Activated T-cell treated with anti-CD3 and anti-CD28 coated beads for 4 hours (primary cell): ENCODE results near the gene ZNF133.
"Not testable (repeated sequence)": the region's sequence is repeated elsewhere in the genome, so short reads cannot be mapped to it uniquely, and the experiment has no call there.

Source experiments
- DNase-seq: peaks from one replicate; pipeline ENCODE4 v3.0.0-alpha.2; 2020

The ZNF133 gene

DNA sequence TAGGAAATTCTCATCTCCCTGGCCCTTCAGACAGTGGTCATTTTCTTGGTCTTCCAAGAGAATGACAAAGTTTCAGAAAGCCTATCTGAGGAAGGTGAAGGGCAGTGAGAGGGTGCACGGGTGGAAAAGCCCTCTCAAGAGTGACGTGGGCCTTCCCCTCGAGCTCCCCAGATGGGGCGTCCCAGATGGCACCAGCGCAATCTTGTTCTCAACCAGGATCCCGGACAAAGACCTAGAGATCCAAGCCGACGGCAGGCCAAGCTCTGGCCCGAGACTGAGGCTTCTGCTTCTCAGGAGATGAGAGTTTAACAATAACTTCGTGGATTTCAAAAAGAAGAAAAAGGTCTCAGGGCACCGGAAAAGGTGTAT is 797 bp upstream of the ZNF133 start:
- DNase-seq = no peak

DNA sequence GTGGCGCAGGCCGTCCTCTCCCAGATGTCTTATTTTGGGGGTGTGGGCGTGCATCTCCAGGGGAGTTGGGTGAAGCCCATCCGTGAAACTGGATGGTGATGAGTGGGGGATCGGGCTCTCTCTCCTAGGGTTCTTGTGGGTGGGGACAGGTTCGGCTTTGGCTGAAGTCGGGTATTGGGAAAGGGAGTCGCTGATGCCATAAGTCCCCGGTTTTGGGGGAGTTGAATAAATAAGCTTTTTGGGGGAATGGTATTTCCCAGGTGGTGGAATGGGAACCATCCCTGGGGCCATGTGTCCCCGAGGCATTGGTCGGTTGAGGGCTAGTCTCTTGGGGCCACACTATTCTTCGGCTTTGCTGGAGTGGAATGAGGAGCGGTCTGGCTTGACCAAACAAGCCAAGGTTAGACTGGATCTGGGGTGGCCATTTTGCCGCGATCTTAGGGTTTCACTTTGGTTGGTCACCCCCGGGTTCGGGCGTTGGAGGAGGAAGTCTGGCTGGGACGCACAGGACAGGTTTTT is 481 bp downstream of the ZNF133 start:
- no peak for DNase-seq

DNA sequence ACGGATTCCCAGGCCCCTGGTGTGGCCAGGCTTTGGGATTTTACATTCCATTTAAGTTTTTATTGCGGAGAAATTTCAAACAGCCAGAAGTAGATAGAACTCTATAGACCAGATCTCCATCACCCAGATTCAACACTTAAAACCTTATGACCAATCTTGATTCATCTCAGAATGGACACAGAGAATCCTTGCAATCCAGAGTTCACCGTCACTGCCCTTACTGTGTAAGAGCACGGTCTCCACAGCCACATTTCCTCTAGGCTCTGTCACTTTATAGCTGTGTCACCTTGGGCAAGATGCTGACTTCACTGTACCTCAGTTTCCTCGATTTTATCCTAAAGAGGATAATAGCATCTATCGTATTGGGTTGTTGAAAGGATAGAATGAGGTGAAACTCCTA is 979 bp downstream of the ZNF133 start:
- DNase-seq = no peak

DNA sequence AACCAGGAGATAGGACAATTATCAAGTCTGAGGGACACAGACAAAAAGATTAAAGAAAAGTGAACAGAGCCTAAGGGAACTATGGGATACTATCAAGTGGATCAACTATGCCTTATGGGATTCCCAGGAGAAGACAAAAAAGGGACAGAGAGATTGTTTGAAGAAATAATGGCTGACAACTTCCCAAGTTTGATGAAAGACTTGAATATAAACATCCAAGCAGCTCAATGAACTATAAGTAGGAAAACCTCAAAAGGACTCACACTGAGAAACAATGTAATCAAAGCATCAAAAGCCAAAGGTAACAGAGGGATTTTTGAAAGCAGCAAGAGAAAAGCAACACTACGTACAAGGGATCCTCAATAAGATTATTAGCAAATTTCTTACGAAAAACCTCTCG is 11.0 kb downstream of the ZNF133 start:
- DNase-seq = no peak

DNA sequence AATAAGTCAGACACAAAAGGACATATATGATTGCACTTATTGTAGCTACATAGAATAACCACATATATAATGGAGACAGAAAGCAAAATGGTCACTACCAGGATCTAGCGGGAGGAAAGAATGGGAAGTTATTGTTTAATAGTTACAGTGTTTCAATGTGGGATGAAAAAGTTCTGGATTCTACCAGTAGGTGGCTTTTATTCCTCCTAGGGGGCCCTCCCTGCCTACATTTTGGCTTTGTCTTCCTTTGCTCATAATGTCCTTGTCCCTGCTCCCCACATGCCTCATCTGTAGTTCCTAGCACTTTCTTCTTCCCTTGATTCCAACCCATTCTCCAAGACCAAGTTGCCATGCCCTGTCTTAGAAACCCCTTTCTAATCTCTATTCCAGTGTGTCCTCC is 16.3 kb downstream of the ZNF133 start:
- DNase-seq = no peak

DNA sequence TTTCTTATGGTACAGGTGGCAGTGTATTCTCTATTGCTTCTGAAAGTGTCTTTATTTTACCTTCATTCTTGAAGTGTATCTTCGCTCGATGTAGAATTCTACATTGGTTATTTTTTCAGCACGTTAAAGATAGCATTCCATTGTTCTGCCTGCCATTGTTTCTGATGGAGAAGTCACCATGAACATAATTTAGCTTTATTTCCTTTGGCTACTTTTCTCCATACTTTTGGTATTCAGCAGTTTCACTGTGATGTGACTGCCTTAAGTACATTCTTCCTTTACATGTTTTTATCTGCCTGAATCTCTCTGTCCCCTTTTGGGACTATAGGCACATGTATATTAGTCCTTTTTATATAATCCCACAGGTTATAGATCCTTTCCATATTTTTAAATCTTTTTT is 19.0 kb downstream of the ZNF133 start:
- no peak for DNase-seq

DNA sequence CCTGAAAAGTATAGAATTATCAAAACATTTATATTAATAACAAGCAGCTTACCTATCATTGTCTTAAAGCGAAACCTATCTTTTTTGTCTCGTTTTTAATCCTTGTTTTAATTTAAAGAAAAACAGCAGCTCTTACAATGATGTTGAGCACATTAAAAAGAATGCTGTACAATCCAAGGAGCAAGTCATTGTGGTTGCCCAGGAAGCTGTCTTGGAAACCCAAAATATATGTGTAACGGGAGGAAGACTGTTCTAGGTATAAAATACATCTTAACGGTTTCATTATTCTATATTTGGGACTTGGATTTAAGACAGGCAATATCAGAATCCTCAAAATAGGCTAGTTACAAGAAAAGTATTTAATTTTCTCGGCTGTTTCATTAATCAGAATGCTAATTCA is 21.7 kb downstream of the ZNF133 start:
- no peak for DNase-seq

DNA sequence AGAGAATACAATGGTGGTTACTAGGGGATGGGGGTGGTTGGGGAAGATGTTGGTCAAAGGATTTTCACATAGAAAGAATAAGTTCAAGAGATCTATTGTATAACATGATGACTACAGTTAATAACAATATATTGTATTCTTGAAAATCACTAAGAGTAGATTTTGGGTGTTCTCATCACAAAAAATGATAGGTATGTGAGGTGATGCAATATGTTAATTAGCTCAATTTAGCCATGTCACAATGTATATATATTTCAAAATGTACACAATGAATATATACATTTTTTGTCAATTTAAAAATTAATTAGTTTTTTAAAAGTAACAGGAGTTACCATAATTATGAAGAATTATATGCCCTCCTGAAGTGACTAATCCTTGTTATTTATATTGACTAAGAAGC is 22.3 kb downstream of the ZNF133 start:
- no peak for DNase-seq

DNA sequence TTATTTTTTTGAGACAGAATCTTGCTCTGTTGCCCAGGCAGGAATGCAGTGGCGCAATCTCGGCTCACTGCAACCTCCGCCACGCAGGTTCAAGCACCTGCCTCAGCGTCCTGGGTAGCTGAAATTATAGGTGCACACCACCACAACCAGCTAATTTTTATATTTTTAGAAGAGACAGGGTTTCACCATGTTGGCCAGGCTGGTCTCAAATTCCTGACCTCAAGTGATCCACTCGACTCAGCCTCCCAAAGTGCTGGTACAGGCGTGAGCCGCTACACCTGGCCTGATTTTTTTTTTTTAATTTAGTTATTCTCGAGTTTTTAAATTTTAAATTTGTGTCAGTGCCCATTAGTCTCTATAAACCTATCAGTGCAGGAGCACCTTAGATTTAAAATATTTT is 24.4 kb downstream of the ZNF133 start:
- no peak for DNase-seq

DNA sequence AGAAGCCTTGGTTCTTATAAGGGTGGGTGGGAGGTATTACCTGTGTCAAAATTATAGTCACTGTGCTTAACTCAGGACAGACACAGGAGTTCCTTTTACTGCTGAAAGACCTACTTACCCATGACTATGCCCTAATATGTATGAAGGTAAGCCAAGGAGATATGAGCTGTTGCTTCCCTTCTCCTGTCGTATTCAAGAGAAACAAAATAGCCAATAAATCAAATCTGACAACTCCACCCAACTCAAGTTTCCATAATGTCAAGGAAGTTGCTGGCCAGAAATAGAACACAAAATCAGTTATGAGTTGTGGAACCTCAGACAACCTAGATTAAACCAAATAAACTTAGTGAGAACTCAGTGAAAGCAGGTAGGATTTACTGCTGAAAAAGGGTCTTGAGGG is 25.1 kb downstream of the ZNF133 start:
- DNase-seq = no peak

DNA sequence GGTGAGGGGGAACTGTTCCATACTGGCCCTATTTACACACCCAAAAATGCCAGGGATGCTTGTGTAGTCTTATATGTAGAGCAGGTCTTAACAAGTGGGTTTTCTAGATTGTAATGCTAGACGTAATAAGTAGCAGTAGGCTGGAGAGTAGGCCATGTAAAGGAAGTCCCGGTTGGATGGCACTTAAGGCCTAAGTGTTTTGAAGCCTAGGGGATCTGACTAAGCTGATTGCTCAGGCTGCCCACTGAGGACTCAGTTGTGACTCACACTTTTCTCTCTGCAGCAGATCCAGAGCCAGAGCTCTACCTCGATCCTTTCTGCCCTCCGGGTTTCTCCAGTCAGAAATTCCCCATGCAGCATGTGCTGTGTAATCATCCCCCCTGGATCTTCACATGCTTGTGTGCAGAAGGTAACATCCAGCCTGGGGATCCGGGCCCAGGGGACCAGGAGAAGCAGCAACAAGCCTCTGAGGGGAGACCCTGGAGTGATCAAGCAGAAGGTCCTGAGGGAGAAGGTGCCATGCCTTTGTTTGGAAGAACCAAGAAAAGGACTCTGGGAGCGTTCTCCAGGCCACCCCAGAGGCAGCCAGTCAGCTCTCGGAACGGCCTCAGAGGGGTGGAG is 26.6 kb downstream of the ZNF133 start:
- DNase-seq = no peak

DNA sequence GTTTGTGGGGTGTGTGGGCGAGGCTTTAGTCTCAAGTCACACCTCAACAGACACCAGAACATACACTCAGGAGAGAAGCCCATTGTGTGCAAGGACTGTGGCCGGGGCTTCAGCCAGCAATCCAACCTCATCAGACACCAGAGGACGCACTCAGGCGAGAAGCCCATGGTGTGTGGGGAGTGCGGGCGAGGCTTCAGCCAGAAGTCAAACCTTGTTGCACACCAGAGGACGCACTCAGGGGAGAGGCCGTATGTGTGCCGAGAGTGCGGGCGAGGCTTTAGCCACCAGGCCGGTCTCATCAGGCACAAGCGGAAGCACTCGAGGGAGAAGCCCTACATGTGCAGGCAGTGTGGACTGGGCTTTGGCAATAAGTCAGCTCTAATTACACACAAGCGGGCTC is 27.8 kb downstream of the ZNF133 start:
- DNase-seq = no peak

DNA sequence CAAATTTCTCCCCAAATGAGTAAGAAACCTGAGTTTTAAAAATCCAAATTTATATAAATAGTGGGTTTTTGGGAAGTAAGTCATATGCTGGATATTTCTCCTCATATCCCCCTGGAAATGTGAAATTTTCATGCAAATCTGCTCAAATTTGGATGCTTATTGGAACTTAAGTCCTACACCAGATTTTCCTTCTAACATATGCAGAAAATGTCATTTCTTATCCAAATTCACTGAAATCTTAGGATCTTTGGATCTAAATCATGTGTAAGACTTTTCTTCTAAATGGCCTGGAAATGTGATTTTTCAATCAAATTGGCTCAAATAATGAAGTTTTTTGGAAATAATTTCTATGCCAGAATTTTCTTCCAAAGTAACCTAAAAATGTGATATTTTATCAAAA is 33.0 kb downstream of the ZNF133 start:
- no peak for DNase-seq

DNA sequence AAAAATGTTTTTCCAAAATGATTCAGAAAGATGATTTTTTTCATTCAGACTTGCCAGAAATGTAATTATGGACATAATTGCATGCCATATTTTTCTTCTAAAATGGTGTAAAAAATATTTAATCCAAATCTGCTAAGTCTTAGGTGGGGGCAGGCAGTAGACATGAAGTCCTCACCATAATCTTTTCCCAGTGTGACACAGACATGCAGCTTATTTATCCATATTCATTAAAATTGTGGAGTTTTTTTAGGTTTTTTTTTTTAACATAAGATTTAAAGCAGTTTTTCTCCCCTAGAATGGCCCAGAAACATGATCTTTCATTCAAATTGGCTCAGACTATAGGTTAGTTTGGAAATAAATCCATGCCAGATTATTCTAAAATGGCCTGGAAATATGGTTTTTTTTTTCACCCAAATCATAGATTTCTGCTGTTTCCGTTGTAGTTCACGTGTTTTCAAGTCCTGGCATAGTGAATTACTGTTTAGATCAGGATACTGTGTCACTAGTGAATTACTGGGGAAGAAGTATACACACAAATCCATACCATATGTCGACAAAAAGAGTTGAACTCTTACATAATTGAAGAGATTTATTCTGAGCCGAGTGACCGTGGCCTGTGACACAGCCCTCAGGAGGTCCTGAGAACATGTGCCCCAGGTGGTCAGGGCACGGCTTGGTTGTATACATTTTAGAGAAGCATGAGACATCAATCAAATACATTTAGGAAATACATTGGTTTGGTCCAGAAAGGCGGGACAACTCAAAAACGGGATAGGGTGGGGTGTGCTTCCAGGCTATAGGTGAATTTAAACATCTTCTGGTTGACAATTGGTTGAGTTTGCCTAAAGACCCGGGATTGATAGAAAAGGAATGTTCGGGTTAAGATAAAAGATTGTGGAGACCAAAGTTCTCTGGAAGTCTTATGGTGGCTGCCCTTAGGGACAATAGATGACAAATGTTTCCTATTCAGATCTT is 33.9 kb downstream of the ZNF133 start:
- no peak for DNase-seq

DNA sequence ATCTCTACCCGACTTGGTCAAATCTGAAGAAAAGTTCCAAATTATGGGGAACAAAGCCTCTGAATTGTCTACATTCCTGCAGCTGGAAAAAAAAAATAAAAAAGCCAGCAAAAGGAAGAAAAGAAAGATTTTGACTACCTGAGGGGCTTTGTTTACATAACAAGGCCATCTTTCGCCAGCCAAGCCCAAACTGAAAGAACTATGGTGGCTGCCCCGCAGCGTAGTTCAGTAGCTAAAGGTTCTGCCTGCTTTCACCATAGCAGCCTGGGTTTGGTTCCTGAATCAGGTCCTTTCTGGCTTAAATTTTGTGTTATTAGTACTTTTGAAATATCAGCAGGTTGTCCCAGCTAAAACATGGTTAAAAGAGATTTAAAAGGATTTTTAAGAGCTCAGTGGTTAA is 35.4 kb downstream of the ZNF133 start:
- no peak for DNase-seq

DNA sequence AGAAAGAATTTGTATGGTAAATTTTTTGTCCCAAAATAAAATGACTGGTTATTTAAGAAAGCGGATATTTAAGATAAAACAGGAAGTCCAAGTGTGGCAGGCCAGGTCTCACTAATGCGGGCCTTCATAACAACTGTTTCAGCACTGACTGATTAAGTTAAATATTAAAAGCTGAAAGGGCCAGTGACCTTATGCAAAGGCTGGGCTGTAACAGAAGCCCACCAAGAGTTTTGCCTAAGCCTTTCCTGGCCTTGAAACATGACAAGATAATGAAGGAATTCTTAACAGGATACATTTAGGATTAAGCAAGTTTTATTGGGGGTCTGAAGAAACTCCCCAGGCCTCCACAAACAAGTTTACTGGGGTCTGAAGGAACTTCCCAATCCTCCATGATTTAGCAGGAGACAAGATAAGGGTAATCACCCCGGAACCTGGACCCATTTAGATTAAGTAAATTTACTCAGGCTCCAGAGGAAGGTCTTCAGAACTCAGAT is 36.3 kb downstream of the ZNF133 start:
- no peak for DNase-seq

DNA sequence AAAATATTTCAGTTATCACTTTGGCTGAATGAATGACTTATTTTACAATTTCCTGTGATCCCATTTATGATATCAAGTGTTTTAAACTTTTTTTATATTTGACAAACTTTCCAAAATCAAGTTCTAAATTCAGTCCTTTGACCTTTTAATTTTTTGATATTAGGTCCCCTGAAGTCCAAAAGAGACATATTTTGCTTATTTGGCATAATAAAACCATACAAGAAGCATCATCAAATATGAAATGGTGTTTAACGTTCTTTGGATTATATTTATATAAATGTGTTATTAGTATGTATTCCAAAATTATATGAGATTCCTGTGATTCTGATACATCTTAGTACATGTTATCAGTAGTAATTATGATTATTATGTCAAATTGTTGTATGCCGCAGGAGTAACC is 38.7 kb downstream of the ZNF133 start:
- no peak for DNase-seq

DNA sequence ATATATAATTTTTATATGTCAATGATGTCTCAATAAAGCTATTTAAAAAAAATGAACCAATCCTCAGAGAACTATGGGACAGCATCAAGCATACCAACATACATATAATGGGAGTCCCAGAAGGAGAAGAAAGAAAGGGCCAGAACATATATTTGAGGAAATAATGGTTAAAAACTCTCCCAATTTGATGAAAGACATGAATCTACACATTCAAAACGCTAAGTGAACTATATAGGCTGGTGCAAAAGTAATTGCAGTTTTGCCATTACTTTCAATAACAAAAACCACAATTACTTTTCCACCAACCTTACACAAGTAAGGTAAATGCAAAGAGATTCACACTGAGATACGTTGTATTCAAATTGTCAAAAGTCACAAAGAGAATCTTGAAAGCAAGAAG is 43.4 kb downstream of the ZNF133 start:
- no peak for DNase-seq

DNA sequence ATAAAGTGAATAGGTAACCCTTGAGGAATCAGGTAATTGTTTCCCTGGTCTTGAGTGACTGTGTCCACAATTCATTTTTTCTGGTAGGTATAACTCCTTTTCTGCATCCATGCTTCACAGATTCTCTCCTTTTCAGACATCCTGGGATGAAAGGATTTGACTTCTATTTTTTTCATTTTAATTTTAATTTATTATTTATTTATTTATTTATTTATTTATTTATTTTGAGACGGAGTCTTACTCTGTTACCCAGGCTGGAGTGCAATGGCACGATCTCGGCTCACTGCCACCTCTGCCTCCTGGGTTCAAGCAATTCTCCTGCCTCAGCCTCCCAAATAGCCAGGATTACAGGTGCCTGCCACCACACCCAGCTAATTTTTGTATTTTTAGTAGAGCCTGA is 61.4 kb downstream of the ZNF133 start:
- DNase-seq = not testable (repeated sequence)

DNA sequence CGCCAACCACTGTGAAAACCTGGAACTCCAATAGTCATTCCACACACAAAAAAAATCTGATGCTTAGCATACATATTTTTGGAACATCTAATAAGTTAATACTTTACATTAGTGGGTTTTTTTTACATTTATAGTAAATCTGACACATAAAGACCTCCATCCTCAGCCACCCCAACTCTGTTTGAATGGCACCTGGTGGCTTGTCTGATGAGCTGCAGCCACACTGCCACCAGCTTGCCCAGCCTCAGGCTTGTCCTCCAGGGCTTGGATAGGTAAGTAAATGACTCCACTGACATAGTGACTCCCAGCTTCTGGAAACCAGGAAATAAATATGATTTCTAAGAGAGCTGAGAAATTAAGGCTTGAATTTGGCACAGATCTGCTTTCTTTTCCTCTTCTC is 71.5 kb downstream of the ZNF133 start:
- no peak for DNase-seq

DNA sequence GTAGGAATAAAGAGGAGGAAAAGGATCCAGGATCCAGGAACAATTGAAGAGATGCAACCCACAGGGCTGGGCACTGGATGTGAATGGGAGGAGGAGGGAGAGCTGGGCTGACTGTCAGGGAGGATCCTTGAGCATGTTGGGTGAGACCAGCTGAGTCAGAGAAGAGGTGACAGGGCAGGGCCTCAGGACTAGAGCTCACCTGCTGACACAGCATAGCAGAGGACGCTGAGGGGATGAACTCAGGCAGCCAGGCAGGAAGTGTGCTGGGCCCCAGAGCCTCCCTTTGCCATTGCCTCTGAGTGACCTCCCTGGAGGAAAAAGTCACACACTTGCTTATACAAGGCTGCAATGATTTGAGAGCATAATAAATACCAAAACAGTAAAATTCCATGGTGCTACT is 72.3 kb downstream of the ZNF133 start:
- no peak for DNase-seq

DNA sequence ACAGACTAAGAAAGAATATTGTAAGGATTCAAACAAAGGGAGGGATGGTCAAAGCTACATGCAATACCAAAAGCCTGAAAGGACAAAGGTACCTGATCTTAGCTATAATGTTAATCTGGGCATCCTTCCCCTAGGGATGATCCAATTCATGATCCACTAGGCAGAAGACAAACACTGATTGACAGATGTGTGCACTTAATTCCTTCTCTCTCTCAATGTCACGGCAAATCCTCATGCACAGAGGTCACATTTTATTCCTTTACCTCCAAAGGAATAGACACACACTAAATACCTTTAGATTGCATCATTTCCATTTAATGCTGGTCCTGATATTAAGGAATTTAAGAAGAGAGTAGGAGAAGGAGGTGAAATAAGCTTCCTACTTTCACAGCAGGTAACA is 73.4 kb downstream of the ZNF133 start:
- DNase-seq = no peak

DNA sequence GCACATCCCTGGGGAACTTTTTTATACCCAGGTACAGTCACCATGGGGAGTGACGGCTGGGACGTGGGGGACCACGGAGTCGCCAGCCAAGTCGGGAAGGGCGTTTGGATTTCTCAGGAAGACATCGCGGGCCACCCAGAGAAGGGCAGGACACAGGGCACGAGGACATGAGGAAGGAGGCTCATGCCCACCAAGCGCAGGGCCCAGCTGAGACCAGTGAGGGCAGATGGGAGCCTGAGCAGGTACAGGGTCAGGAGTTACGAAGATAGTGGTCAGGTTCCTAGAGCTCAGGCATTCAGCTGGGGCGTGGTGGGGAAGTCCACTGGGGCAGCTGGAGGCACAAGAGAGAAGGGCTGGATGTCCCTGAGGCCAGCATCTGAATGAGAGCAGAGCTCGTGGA is 74.6 kb downstream of the ZNF133 start:
- DNase-seq = no peak

DNA sequence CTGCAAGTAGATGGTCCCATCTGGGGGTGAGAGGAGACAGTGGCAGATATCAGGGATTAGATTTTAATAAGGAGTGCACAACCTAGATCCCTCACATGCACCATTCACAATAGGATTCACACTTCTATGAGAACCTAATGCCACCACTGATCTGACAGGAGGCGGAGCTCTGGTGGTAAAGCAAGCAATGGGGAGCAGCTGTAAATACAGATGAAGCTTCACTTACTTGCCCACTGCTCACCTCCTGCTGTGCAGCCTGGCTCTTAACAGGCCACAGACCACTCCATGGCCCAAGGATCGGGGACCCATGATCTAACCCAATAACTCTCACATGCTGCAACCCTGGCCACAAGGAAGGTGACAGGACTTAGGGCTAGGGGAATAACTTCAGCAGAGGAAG is 75.4 kb downstream of the ZNF133 start:
- no peak for DNase-seq
